Measurements from ENCODE around the gene XAB2. TPM values are rescaled to one million over a fixed set of nuclear protein-coding genes. Genes with fewer than 3 reads are reported as not detected.

XAB2 gene
- polyA plus RNA-seq, 1 donor from 2014 or later: 19.6 TPM

DNA sequence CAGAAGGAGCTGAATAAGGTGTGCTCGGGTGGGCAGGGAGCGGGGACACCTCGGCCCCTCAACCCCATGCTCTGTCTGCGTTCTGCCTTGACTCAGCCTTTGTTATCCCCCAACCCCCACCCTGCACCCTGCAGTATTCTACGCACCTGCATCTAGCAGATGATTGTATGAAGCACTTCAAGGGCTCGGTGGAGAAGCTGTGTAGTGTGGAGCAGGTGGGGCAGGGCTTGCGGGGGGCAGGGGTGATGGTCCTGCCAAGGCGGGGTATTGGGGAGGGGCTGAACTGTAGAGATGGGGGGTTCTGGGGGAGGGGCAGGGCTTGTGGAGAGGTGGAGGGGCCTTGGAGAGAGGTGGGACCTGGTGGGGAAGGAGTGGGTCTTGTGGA lies 13.7 kb upstream of the XAB2 start:
- Histone ChIP-seq H3K4me3 (ENCODE audit: low read length) (no peak overlapping the region), H3K27ac (ENCODE audit: low read length) (no peak overlapping the region), H3K4me2 (ENCODE audit: low read length) (no peak overlapping the region), H3K9me2 (ENCODE audit: insufficient read depth, low read length) (no peaks in the 10 kb centered on the region), H3K9me3 (ENCODE audit: low read length) (no peaks in the 10 kb centered on the region), H3F3A (ENCODE audit: insufficient read depth, low read length, poor library complexity, severe bottlenecking) (no peaks in the 10 kb centered on the region), H3K79me2 (replicated peaks; ENCODE audit: insufficient read depth, low read length) (no peaks in the 10 kb centered on the region), H2AFZ (ENCODE audit: low read depth, low read length) (no peak overlapping the region), H3K27me3 (ENCODE audit: insufficient read depth, low read depth, low read length) (no peaks in the 10 kb centered on the region), H3K9ac (ENCODE audit: low read length) (no peak overlapping the region), H3K36me3 (ENCODE audit: insufficient read depth, low read length) (no peaks in the 10 kb centered on the region), H4K20me1 (ENCODE audit: insufficient read depth) (no peaks in the 10 kb centered on the region)
- TF ChIP-seq, protein P1, sequence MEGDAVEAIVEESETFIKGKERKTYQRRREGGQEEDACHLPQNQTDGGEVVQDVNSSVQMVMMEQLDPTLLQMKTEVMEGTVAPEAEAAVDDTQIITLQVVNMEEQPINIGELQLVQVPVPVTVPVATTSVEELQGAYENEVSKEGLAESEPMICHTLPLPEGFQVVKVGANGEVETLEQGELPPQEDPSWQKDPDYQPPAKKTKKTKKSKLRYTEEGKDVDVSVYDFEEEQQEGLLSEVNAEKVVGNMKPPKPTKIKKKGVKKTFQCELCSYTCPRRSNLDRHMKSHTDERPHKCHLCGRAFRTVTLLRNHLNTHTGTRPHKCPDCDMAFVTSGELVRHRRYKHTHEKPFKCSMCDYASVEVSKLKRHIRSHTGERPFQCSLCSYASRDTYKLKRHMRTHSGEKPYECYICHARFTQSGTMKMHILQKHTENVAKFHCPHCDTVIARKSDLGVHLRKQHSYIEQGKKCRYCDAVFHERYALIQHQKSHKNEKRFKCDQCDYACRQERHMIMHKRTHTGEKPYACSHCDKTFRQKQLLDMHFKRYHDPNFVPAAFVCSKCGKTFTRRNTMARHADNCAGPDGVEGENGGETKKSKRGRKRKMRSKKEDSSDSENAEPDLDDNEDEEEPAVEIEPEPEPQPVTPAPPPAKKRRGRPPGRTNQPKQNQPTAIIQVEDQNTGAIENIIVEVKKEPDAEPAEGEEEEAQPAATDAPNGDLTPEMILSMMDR (IDR thresholded peaks at IDR 0.05; ENCODE audit: poor library complexity, severe bottlenecking): no peak
- TF ChIP-seq, protein P2, sequence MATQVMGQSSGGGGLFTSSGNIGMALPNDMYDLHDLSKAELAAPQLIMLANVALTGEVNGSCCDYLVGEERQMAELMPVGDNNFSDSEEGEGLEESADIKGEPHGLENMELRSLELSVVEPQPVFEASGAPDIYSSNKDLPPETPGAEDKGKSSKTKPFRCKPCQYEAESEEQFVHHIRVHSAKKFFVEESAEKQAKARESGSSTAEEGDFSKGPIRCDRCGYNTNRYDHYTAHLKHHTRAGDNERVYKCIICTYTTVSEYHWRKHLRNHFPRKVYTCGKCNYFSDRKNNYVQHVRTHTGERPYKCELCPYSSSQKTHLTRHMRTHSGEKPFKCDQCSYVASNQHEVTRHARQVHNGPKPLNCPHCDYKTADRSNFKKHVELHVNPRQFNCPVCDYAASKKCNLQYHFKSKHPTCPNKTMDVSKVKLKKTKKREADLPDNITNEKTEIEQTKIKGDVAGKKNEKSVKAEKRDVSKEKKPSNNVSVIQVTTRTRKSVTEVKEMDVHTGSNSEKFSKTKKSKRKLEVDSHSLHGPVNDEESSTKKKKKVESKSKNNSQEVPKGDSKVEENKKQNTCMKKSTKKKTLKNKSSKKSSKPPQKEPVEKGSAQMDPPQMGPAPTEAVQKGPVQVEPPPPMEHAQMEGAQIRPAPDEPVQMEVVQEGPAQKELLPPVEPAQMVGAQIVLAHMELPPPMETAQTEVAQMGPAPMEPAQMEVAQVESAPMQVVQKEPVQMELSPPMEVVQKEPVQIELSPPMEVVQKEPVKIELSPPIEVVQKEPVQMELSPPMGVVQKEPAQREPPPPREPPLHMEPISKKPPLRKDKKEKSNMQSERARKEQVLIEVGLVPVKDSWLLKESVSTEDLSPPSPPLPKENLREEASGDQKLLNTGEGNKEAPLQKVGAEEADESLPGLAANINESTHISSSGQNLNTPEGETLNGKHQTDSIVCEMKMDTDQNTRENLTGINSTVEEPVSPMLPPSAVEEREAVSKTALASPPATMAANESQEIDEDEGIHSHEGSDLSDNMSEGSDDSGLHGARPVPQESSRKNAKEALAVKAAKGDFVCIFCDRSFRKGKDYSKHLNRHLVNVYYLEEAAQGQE (IDR thresholded peaks at IDR 0.05; ENCODE audit: borderline replicate concordance): no peak
- TF ChIP-seq EZH2 (IDR thresholded peaks at IDR 0.05; ENCODE audit: borderline replicate concordance, insufficient read depth, low read length, poor library complexity, severe bottlenecking): no peak
- no peak for TF ChIP-seq EP300 (conservative IDR thresholded peaks at IDR 0.05; ENCODE audit: poor library complexity, severe bottlenecking)
- no peak for TF ChIP-seq RAD21 (conservative IDR thresholded peaks at IDR 0.05)

DNA sequence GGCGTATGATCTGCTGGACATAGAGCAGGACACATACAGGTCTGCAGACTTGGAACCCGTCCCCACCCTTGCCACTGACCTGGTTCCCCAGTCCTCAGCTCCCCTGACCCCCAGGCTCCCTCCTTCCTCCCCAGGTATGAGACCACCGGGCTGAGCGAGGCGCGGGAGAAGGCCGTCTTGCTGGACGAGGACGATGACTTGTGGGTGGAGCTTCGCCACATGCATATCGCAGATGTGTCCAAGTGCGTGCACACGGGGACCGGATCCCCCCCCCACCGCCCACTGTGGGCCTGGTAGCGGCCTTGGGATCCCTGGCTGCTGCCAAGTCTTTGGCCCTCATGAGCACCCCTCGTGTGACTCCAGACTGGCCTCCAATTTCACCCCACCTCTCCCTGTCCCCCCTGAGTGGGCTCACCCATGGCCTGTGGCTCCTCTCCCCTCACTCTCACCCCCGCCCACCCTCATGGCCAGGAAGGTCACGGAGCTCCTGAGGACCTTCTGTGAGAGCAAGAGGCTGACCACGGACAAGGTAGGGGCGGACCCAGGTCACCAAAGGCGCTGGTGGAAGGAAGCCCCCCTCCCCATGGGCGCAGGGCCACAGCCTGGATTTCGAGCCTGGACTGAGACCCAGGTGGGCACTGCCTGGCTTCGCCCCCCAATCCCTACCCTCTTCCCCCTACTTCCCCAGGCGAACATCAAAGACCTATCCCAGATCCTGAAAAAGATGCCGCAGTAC lies 13.1 kb upstream of the XAB2 start:
- Histone ChIP-seq H3F3A (ENCODE audit: insufficient read depth, low read length, poor library complexity, severe bottlenecking) (no peaks in the 10 kb centered on the region), H3K4me2 (ENCODE audit: low read length) (no peak overlapping the region), H3K27ac (ENCODE audit: low read length) (no peak overlapping the region), H3K9me2 (ENCODE audit: insufficient read depth, low read length) (no peaks in the 10 kb centered on the region), H4K20me1 (ENCODE audit: insufficient read depth) (no peaks in the 10 kb centered on the region), H3K4me3 (ENCODE audit: low read length) (no peak overlapping the region), H3K27me3 (ENCODE audit: insufficient read depth, low read depth, low read length) (peaks cover 5% of the 10 kb centered on the region), H3K9ac (ENCODE audit: low read length) (no peak overlapping the region), H3K36me3 (ENCODE audit: insufficient read depth, low read length) (no peaks in the 10 kb centered on the region), H2AFZ (ENCODE audit: low read depth, low read length) (no peak overlapping the region), H3K79me2 (replicated peaks; ENCODE audit: insufficient read depth, low read length) (no peaks in the 10 kb centered on the region), H3K9me3 (ENCODE audit: low read length) (no peaks in the 10 kb centered on the region)
- TF ChIP-seq SMC3 (conservative IDR thresholded peaks at IDR 0.05; ENCODE audit: poor library complexity) (no peak), RAD21 (conservative IDR thresholded peaks at IDR 0.05) (no peak), TAF1 (IDR thresholded peaks at IDR 0.05; ENCODE audit: low read depth) (no peak), MXI1 (conservative IDR thresholded peaks at IDR 0.05; ENCODE audit: poor library complexity, severe bottlenecking) (no peak), EZH2 (IDR thresholded peaks at IDR 0.05; ENCODE audit: borderline replicate concordance, insufficient read depth, low read length, poor library complexity, severe bottlenecking) (no peak), EP300 (conservative IDR thresholded peaks at IDR 0.05; ENCODE audit: poor library complexity, severe bottlenecking) (no peak)
- TF ChIP-seq, protein P2 (IDR thresholded peaks at IDR 0.05; ENCODE audit: borderline replicate concordance): no peak
- TF ChIP-seq, protein P1 (IDR thresholded peaks at IDR 0.05; ENCODE audit: poor library complexity, severe bottlenecking): no peak

All from neural cell (in vitro differentiated cells).